ENCODE data around the gene ARID5A. TPM values are rescaled to one million over a fixed set of nuclear protein-coding genes. Genes with fewer than 3 reads are reported as not detected.

The ARID5A gene
- total RNA-seq, 1 experiment from 2014 or later: 9.3 TPM

- BruUV-seq (replicated peaks): no TSS peak
- Mint-ChIP-seq H3K27ac (ENCODE audit: unreplicated experiment) (no peak overlapping the region), H3K36me3 (ENCODE audit: insufficient read depth, unreplicated experiment) (no peaks in the 10 kb centered on the region), H3K9me3 (ENCODE audit: low read depth, unreplicated experiment) (no peaks in the 10 kb centered on the region), H3K4me3 (ENCODE audit: low read depth, unreplicated experiment) (no peak overlapping the region), H3K4me1 (ENCODE audit: low read depth, unreplicated experiment) (peaks cover 8% of the 10 kb centered on the region), H3K27me3 (ENCODE audit: unreplicated experiment) (no peaks in the 10 kb centered on the region)
- no peak for TF ChIP-seq CTCF (IDR thresholded peaks at IDR 0.05; ENCODE audit: unreplicated experiment)
- intact Hi-C loops (cut with micrococcal nuclease; ENCODE audit: unreplicated experiment): no loop called here
- CTCF ChIA-PET: no interaction called here
- no peak for DNase-seq
Observed at GRCh38 chr2:96564026-96564425, 27.5 kb downstream of the ARID5A start.

DNA sequence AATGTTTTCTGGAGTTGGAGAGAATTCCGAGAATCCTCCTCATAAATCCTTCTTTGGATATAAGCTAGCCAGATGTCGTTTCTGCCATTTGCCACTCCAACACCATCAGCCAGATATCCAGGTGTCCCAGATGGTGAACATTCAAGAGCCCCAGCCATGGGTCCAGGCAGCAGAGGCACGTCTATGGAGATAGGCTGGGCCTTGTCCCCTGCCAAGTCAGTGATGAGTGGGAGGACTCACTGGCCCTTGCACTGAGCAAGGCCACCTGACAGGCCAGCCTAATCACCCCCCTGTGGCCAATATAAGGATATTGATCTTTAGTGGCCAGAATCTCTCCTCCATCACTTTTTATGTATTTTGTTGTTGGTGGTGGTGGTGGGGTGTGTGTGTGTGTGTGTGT lies 28.0 kb downstream of the ARID5A start:
- DNase-seq: no peak
- H3K4me1 Mint-ChIP-seq (ENCODE audit: low read depth, unreplicated experiment): peaks cover 8% of the 10 kb centered on the region
- CTCF ChIA-PET: no interaction called here
- H3K9me3 Mint-ChIP-seq (ENCODE audit: low read depth, unreplicated experiment): no peaks in the 10 kb centered on the region
- no TSS peak for BruUV-seq (replicated peaks)
- no peaks in the 10 kb centered on the region for H3K27me3 Mint-ChIP-seq (ENCODE audit: unreplicated experiment)
- no peaks in the 10 kb centered on the region for H3K36me3 Mint-ChIP-seq (ENCODE audit: insufficient read depth, unreplicated experiment)
- intact Hi-C loops (cut with micrococcal nuclease; ENCODE audit: unreplicated experiment): no loop called here
- no peak overlapping the region for H3K4me3 Mint-ChIP-seq (ENCODE audit: low read depth, unreplicated experiment)
- H3K27ac Mint-ChIP-seq (ENCODE audit: unreplicated experiment): no peak overlapping the region
- no peak for TF ChIP-seq CTCF (IDR thresholded peaks at IDR 0.05; ENCODE audit: unreplicated experiment)

GRCh38 chr2:96565111-96565510 lies 28.6 kb downstream of the ARID5A start:
- no peak overlapping the region for H3K4me3 Mint-ChIP-seq (ENCODE audit: low read depth, unreplicated experiment)
- BruUV-seq (replicated peaks): no TSS peak
- no peak overlapping the region for H3K27ac Mint-ChIP-seq (ENCODE audit: unreplicated experiment)
- DNase-seq: no peak
- H3K9me3 Mint-ChIP-seq (ENCODE audit: low read depth, unreplicated experiment): no peaks in the 10 kb centered on the region
- no peak for TF ChIP-seq CTCF (IDR thresholded peaks at IDR 0.05; ENCODE audit: unreplicated experiment)
- H3K27me3 Mint-ChIP-seq (ENCODE audit: unreplicated experiment): no peaks in the 10 kb centered on the region
- H3K4me1 Mint-ChIP-seq (ENCODE audit: low read depth, unreplicated experiment): peaks cover 8% of the 10 kb centered on the region
- no peaks in the 10 kb centered on the region for H3K36me3 Mint-ChIP-seq (ENCODE audit: insufficient read depth, unreplicated experiment)
- intact Hi-C loops (cut with micrococcal nuclease; ENCODE audit: unreplicated experiment): no loop called here
- CTCF ChIA-PET: no interaction called here

DNA sequence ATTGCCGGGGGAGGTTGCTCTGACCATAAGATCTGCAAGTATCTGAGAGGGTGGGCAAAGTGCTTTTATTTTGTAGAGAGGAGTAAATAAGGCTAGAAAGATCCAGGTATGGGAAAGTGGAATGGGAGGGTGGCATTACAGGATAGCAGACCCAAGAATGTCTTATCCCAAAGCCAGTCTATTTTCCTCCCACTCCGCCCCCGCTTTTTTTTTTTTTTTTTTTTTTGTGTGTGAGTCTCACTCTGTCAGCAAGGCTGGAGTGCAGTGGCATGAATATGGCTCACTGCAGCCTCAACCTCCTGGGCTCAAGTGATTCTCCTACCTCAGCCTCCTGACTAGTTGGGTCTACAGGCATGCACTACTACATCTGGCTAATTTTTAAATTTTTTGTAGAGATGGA lies 31.5 kb downstream of the ARID5A start:
- H3K27ac Mint-ChIP-seq (ENCODE audit: unreplicated experiment): no peak overlapping the region
- no peaks in the 10 kb centered on the region for H3K27me3 Mint-ChIP-seq (ENCODE audit: unreplicated experiment)
- no peak for TF ChIP-seq CTCF (IDR thresholded peaks at IDR 0.05; ENCODE audit: unreplicated experiment)
- H3K9me3 Mint-ChIP-seq (ENCODE audit: low read depth, unreplicated experiment): no peaks in the 10 kb centered on the region
- intact Hi-C loops (cut with micrococcal nuclease; ENCODE audit: unreplicated experiment): no loop called here
- CTCF ChIA-PET: no interaction called here
- H3K36me3 Mint-ChIP-seq (ENCODE audit: insufficient read depth, unreplicated experiment): no peaks in the 10 kb centered on the region
- no peak for DNase-seq
- no peak overlapping the region for H3K4me3 Mint-ChIP-seq (ENCODE audit: low read depth, unreplicated experiment)
- H3K4me1 Mint-ChIP-seq (ENCODE audit: low read depth, unreplicated experiment): no peaks in the 10 kb centered on the region
- BruUV-seq (replicated peaks): no TSS peak

DNA sequence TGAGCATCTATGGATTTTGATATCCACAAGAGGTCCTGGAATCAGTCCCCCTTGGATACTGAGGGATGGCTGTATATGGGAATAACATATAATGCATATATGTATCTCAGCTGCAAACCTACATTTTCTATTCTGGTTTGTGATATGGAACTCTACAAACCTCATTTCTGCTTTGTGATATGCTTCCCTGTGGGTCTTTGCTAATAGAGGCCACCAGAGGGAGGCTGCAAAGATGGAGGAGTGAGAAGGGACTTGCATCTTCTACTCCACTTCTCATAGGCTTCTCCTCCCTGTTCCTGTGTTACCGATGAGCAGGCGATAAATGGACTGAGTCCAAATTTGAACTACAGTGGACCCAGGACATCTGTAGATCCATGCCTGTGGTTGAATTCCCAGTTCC lies 37.8 kb downstream of the ARID5A start:
- no peaks in the 10 kb centered on the region for H3K36me3 Mint-ChIP-seq (ENCODE audit: insufficient read depth, unreplicated experiment)
- H3K27me3 Mint-ChIP-seq (ENCODE audit: unreplicated experiment): no peaks in the 10 kb centered on the region
- TF ChIP-seq CTCF (IDR thresholded peaks at IDR 0.05; ENCODE audit: unreplicated experiment): no peak
- H3K4me3 Mint-ChIP-seq (ENCODE audit: low read depth, unreplicated experiment): no peak overlapping the region
- no peaks in the 10 kb centered on the region for H3K9me3 Mint-ChIP-seq (ENCODE audit: low read depth, unreplicated experiment)
- BruUV-seq (replicated peaks): no TSS peak
- no peak overlapping the region for H3K27ac Mint-ChIP-seq (ENCODE audit: unreplicated experiment)
- CTCF ChIA-PET: no interaction called here
- intact Hi-C loops (cut with micrococcal nuclease; ENCODE audit: unreplicated experiment): no loop called here
- DNase-seq: no peak
- peaks cover 6% of the 10 kb centered on the region for H3K4me1 Mint-ChIP-seq (ENCODE audit: low read depth, unreplicated experiment)

Measured in Calu3 (cell line).